ENCODE data around the gene JAKMIP1.

JAKMIP1 gene

DNA sequence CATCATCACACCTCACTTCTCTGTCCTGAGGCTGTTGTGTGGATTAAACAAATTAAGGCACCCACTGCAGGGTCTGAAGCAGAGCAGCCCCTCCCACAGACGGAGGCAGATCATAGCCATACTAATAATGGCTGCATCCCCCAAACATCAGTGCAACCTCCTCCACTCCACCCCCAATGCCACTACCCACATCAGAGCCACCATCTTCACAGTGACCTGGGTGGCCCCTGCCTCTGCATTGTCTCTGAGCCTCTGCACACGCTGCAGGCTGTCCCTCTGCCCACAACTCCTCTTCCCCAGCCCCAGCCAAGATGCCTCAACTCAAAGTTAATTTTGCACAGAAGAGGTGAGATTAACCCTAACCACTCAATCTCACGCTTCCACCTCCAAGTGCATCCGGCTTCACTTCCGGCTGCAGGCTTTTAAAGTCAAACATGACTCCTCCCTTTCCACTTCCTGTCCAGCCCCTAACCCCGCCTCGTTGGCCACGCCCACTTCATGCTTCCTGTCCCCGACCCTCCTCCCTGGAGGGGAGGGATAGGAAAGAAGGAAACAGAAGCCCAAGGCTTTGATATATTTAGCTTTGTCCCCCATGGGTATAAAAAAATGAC lies 22.7 kb downstream of the JAKMIP1 start:
- DNase-seq, result peak; percentile 77

- no peak for DNase-seq
These were observed 24.9 kb downstream of the JAKMIP1 start for GRCh38 chr4:6175426-6175825.

DNA sequence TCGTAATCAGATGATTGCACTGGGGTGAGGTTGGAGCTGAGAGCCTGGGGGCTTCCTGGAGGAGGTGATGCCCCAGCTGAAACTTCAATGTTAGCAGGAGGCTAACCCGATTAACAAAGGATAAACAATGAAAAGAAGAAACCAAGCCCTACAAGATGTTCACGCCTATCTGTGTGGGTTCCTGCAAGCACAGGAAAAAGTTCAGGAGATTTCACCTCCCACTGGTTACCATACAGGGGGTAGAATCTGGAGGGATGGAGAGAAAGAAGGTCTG lies 27.5 kb downstream of the JAKMIP1 start:
- no peak for DNase-seq

- peak; percentile 71 for DNase-seq
These were observed 28.0 kb downstream of the JAKMIP1 start for GRCh38 chr4:6172093-6172926.

GRCh38 chr4:6169239-6169638 lies 31.1 kb downstream of the JAKMIP1 start:
- DNase-seq, result no peak

DNA sequence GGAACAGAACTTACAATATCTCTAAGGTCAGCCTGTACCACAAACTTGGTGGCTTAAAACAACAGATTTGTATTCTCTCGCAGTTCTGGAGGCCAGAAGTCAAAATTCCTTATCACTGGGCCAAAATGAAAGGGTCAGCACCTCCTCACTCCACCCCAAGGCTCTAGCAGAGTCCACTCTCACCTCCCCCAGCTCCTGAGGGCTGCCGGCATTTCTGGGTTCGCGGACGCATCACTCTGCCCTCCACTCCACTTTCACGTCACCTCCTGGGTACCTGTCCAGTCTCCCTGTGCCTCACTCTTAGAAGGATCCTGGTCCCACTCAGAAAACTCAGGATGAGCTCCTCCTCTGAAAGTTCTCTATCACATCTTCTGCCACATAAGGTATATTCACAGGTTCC lies 34.6 kb downstream of the JAKMIP1 start:
- DNase-seq, result no peak

DNA sequence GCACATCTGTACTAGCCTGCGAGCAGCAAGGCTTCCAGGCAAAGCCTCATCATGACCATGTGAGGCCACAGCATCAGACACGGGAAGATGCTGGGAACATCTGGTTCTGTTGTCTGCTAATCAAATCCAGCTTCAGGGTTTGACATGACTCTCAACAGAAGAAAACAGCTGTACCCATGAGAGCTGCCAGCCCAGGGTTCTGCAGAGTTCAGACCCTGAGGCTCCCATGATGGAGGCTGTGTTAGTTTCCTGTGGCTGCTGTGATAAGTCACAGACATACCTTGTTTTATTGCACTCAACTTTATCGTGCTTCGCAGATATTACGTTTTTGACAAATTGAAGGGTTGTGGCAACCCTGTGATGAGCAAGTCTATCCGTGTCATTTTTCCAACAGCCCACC lies 37.5 kb downstream of the JAKMIP1 start:
- DNase-seq, result no peak

GRCh38 chr4:6161921-6162464 lies 38.4 kb downstream of the JAKMIP1 start:
- no peak for DNase-seq

- DNase-seq, result no peak
These were observed 39.8 kb downstream of the JAKMIP1 start for GRCh38 chr4:6160536-6160935.

DNA sequence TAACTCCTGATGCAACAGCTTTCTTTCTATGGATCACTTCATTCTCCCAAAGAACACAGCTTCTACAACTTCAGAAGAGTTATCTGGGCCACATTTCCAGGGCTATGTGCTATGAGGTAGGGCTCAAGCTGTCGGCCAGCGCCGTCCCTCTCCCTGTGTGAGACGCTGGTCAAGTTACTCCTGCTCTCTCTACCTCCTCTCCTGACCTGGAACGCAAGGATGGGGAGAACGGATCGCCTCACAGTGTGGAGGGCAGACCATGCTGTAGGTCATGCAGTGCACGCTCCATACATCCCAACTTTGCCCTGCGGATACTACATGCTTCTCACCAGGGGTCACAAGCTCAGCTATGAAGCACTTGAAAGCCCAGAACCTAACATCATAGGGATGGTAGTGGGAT lies 42.4 kb downstream of the JAKMIP1 start:
- no peak for DNase-seq

DNA sequence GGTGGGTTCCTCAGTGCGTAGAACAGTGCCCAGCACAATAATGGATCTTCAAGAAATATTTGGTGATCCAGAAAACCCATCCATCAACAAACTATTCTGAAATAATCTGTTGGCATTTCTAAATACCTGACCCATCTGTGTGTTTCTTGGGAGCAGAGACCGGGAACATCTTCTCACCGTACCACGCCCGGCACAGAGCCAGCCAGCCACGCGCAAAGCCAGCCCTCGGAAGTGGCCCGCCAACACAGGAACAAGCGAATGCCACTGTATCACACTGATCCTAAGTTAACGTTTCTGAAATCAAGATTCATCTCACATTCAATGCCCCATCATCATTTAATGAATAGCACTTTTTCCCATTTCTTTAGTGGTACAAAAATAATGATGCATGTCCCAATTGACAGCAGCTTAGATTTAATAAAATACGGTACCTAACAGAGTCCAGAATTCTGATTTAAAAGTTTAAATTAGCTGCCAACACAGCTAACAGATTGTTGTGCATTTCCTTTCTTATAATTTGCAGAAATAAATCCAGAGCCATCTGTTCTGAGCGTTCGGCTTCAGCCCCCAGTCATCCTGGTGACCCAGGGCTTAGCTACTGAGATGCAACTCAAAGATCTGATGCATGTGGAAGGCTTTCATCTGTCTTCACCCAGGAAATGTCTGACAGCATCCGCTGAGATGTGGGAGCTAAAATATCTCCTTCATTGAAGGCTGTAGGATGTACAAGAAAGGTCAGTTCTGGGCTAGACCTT lies 44.2 kb downstream of the JAKMIP1 start:
- no peak for DNase-seq

- DNase-seq, result no peak
These were observed 45.5 kb downstream of the JAKMIP1 start for GRCh38 chr4:6154875-6155274.

- DNase-seq, result no peak
These were observed 46.5 kb downstream of the JAKMIP1 start for GRCh38 chr4:6153874-6154273.

DNA sequence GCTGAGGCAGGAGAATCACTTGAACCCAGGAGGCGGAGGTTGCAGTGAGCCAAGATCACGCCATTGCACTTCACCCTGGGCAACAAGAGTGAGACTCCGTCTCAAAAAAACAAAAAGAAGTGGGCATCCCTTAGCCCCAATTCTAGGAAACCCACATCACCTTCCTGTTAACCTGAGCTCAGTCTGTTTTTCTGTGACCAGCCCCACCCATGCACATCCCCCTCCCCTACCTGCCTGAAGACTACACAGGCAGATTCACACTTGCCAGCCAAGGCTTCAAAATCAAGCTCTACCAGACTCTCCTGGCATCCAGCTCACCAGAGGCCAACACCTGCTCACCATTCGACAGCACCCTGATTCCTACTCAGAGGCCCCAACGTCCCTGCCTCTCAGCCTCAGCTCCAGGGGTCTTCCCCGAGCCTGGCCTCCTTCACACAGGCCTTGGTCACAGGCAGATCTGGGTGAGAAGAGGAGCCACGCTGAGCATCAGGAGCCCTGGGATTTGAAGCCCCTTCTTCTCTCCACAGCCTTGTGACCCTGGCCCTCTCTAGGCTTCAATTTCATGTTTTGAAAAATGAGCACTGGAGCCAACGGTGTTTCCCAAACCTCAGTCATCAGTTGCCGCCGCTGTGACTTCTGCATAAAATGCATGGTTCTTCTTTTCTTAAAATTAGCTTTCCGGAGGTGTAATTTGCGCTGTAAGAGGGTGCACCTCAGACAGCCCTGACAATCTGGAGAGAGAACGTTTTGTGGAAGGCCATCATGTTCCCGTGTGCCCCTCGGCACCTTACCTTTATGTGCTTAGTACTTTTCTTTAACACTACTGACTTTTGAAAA lies 47.3 kb downstream of the JAKMIP1 start:
- no peak for DNase-seq

GRCh38 chr4:6150046-6150735 lies 50.2 kb downstream of the JAKMIP1 start:
- no peak for DNase-seq

DNA sequence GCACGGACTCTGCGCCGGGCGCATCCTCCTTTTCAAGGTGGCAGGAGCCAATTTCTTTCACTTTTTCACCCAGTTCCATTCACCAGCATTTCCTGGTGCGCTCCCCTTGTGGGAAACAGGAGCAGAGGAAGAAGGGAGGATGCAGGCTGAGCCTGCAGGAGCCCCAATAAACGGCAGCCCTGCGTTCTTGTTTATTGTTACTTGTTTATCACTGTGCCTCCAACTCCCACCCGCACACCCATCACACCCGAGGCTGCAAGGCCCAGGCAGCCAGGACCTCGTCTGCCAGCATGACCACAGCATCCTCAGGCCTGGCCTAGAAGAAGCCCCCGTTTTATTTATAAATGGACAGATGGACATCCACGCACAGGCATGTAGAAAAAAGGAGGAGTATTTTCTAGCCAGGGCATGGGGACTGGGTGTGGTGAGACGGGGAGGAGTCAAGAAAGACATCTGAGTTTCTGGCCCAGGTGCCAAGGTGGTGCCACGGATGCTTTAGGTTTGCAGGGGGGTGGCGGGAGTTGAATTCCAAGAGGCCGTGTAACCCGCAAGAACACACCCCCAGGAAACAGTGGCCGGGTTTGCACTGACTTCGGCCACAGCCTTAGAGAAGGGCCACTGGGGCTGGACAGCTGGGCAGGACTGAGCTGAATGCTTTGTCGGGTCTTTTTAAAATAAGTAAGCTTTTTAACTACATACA lies 51.7 kb downstream of the JAKMIP1 start:
- no peak for DNase-seq

GRCh38 chr4:6147441-6147840 lies 52.9 kb downstream of the JAKMIP1 start:
- DNase-seq, result no peak

DNA sequence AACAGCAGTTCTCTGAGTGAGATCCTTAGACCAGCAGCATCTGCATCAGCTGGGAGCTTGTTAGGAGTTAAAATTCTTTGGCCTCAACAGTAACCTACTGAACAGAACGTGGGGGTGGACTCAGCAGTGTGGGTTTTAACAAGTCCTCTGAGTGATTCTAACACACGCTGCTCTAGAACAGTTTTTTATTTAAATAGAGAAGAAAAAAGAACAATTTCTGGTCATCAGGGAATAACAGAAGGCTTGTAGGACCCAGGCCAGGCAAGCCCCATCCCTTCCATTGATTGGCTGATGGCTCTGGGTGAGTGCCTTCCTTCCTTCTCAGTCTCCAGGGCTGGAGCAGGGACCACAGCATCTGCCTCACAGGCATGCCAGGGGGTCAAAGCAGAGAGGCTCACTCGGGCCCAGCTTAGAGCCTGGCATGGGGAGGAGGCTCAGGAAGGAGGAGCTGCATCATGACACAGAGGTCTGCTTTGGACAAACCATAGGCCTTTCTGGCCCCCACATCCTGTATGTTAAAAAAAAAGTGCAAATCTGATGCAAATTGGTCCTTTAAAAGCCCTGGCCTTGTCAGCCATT lies 56.7 kb downstream of the JAKMIP1 start:
- no peak for DNase-seq

- DNase-seq, result no peak
These were observed 57.3 kb downstream of the JAKMIP1 start for GRCh38 chr4:6142935-6143602.

GRCh38 chr4:6142511-6142910 lies 57.8 kb downstream of the JAKMIP1 start:
- no peak for DNase-seq

DNA sequence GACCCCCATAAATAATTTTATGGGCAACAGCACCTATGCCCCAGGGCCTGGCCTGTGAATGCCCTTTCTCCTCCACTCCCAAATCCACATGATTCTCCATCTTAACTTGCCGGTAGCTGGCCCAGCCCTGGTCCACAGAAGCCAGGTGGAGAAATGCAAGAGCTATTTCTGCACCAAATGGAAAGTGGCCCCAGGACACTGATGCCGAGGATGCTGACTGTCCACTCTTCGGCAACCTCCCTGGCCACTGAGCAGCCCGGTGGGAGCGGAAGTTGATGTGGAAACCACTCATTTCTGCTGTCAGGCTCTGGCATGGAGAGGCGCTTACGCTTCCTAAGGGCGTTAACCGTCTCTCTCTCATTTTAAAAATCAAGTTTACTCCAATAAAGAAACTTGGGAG lies 58.8 kb downstream of the JAKMIP1 start:
- DNase-seq, result no peak
